ENCODE data around the gene IFNLR1. TPM values are rescaled to one million over a fixed set of nuclear protein-coding genes. Genes with fewer than 3 reads are reported as not detected.

The IFNLR1 gene
- total RNA-seq, 1 donor from 2014 or later, result 7.1 TPM

DNA sequence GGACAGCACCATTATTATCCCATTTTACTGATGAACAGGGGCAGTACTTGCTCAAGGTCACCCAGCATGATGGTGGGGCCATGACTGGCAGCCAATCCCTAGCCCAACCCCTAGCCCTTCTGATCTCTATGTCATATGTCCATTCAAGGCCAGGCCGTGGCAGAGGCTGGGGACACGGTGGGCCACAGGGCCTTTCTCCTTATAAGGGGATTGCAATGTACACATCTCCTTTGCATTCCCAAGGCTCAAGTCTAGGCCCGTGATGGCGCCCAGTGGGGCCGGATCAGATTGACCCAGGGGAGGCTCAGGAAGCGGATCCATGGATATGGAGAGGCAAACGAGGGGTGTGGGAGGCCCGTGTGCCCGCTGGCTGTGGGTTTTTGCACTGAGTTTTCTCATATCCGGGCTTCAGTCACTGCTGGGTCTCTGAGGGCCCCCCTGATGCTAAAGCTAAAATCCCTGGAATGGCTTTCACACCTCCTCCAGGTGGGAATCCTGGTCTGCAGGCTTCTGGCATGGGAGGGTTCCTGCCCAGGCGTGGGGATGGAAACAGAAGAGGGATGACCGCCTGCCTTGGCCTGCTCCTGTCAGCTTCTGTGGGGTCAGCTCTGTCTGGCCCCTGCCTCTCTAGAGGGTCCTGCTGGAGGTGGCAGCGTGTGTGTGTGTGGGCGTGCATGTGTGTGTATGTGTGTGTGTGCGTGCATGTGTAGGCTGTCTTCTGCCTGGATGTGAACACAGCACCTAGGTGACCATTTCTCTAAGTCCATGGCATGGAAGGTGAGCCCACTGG lies 77.2 kb downstream of the IFNLR1 start:
- Mint-ChIP-seq H3K4me3 (no peak overlapping the region), H3K27me3 (peaks cover 3% of the 10 kb centered on the region), H3K9me3 (no peaks in the 10 kb centered on the region), H3K27ac (no peak overlapping the region), H3K4me1 (ENCODE audit: unreplicated experiment) (peaks cover 22% of the 10 kb centered on the region), H3K36me3 (no peaks in the 10 kb centered on the region)
- TF ChIP-seq, protein P1, sequence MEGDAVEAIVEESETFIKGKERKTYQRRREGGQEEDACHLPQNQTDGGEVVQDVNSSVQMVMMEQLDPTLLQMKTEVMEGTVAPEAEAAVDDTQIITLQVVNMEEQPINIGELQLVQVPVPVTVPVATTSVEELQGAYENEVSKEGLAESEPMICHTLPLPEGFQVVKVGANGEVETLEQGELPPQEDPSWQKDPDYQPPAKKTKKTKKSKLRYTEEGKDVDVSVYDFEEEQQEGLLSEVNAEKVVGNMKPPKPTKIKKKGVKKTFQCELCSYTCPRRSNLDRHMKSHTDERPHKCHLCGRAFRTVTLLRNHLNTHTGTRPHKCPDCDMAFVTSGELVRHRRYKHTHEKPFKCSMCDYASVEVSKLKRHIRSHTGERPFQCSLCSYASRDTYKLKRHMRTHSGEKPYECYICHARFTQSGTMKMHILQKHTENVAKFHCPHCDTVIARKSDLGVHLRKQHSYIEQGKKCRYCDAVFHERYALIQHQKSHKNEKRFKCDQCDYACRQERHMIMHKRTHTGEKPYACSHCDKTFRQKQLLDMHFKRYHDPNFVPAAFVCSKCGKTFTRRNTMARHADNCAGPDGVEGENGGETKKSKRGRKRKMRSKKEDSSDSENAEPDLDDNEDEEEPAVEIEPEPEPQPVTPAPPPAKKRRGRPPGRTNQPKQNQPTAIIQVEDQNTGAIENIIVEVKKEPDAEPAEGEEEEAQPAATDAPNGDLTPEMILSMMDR (conservative IDR thresholded peaks at IDR 0.05), result no peak
- no peak for DNase-seq (ENCODE audit: extremely low spot score, unreplicated experiment)

DNA sequence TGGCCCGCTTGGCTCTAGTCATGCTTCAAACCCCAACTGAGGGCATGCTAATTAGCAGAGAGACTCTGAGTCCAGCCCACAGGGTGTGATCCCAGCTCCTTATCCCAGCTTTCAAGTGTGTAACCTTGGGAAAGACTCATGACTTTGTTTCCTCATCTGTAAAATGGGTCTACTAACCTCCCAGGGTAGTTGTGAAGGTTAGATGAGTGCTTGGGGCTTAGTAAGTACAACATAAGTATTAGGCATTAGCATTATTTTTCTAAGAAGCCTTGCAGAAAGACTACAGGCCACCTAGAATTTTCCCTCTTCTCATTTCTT lies 78.0 kb downstream of the IFNLR1 start:
- H3K27me3 Mint-ChIP-seq, result peaks cover 3% of the 10 kb centered on the region
- TF ChIP-seq, protein P1 (conservative IDR thresholded peaks at IDR 0.05), result no peak
- no peaks in the 10 kb centered on the region for H3K36me3 Mint-ChIP-seq
- peaks cover 23% of the 10 kb centered on the region for H3K4me1 Mint-ChIP-seq (ENCODE audit: unreplicated experiment)
- H3K4me3 Mint-ChIP-seq, result no peak overlapping the region
- no peaks in the 10 kb centered on the region for H3K9me3 Mint-ChIP-seq
- no peak for DNase-seq (ENCODE audit: extremely low spot score, unreplicated experiment)
- no peak overlapping the region for H3K27ac Mint-ChIP-seq

DNA sequence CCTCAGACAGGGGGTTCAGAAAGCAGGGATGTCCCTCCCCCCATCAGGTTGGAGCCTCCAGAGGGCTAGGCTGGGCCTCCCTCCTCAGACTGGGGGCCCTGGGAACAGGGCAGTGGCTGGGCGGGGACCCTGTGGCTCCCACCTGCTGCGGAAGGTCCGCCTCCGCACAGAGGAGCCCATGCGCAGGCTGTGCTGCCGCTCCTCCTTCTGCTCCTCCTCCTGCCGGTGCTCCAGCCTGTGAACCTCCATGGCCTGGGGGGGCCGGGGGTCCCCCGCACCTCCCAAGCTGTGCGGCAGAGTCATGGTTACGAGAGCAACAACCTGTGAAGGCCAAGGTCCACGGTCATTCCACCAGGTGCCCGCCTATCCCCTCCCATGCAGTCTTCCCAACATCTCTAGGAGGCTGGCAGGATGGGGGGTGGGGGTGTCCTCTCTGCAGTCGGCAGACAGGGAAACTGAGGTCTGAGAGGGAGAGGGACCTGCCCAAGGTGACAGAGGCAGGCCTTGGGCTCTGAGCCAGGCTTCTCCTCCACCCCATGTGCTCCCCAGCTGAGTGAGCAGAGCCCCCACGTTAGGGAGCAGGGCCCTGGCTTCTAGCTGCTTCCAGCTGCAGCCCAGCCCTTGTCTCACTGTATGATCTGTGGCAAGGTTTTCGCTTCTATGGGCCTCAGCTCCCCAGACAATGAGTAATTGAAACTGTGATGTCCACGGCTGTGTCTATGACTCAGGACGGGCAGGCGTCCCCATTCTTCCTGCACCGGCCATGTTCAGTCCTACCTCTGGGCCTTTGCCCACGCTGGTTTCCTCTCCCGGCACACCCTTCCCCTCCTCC lies 78.5 kb downstream of the IFNLR1 start:
- TF ChIP-seq, protein P1 (conservative IDR thresholded peaks at IDR 0.05), result no peak
- Mint-ChIP-seq H3K27me3 (no peaks in the 10 kb centered on the region), H3K27ac (no peak overlapping the region), H3K9me3 (no peaks in the 10 kb centered on the region), H3K4me1 (ENCODE audit: unreplicated experiment) (peaks cover 29% of the 10 kb centered on the region), H3K4me3 (no peak overlapping the region), H3K36me3 (no peaks in the 10 kb centered on the region)
- DNase-seq (ENCODE audit: extremely low spot score, unreplicated experiment), result no peak

DNA sequence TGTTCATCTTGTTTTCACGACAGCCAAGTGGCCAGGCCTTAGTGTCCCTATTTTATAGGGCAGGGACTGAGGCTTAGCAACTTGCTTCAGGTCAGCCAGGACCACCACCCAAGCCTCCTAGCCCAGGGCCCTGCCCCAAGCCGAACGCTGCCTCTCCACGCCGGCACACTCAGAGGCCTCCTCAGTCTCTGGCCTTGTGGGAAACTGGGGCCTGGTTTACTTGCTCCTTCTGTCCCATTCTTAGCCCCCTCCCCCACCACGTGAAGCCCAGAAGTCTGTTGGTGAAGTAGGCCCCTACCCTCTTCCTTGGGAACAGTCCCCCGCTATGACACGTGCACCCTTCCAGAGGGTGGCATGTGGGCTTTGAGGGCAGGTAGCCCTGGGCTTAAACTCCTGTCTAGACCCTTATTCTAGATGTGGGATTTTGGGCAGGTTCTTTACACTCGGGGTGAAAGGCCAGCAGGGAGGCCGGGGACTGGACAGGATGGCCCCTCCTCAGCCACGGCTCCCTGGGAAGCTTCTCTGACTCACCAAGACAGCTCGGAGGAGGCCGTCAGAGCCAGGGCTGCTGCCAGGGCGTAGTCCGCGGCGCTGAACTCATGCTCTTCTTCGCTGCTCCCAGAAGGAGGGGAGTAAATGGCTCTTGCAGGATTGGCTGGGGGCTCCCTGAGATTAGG lies 79.5 kb downstream of the IFNLR1 start:
- no peak for DNase-seq (ENCODE audit: extremely low spot score, unreplicated experiment)
- no peaks in the 10 kb centered on the region for H3K27me3 Mint-ChIP-seq
- H3K4me1 Mint-ChIP-seq (ENCODE audit: unreplicated experiment), result peaks cover 34% of the 10 kb centered on the region
- no peaks in the 10 kb centered on the region for H3K36me3 Mint-ChIP-seq
- no peak overlapping the region for H3K27ac Mint-ChIP-seq
- no peaks in the 10 kb centered on the region for H3K9me3 Mint-ChIP-seq
- H3K4me3 Mint-ChIP-seq, result no peak overlapping the region
- TF ChIP-seq, protein P1 (conservative IDR thresholded peaks at IDR 0.05), result no peak

DNA sequence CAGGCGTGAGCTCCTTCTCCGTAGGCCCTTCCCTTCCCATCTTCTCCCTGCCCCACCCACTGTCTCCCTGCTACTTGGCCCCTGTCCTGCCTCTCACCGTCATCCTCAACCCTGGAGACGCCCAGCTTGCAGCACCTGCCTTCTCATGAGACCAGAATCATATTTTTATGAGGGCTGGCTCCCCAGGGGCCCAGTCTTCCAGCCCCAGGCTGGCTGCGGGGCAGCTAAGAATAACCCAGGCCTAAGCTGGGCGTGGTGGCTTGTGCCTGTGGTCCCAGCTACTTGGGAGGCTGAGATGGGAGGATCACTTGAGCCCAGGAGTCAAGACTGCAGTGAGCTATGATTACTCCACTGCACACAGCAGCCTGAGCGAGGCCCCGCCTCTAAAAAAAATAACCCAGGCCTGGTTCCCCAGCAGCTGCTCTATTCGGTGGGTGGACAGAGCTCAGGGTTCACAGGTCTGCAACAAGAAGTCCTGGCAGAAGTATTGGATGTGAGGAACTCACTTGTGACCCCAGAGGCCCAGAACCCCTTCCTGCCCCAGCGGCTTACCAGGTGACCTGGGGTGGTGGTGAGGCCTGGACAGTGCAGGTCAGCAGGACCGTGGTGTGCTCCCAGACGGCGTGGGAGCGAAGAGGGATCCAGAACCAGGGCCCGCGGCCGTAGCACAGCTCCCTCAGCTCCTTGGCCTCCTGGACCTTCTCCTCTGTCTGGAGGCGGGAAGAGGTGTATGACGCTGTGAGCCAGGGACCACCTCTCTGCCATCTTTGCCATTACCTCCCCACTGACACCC lies 81.5 kb downstream of the IFNLR1 start:
- Mint-ChIP-seq H3K27me3 (no peaks in the 10 kb centered on the region), H3K4me3 (no peak overlapping the region), H3K36me3 (no peaks in the 10 kb centered on the region), H3K4me1 (ENCODE audit: unreplicated experiment) (peaks cover 30% of the 10 kb centered on the region), H3K9me3 (no peaks in the 10 kb centered on the region), H3K27ac (no peak overlapping the region)
- TF ChIP-seq, protein P1 (conservative IDR thresholded peaks at IDR 0.05), result no peak
- no peak for DNase-seq (ENCODE audit: extremely low spot score, unreplicated experiment)

All from type B pancreatic cell (in vitro differentiated cells).